GM10248 (cell line): ENCODE measurements around the gene METTL1.

Experiments
- CTCF ChIA-PET: fragments of 300-600 bp; sonication (Branson Sonifier 250); formaldehyde crosslinking; extraction: SDS; loops from one replicate; lab custom pipeline; 2021; ENCODE audit warnings: antibody characterized with exemption; lab: Yijun Ruan, JAX
- POLR2A ChIA-PET: fragments of 350-650 bp; sonication (Branson Sonifier 250); formaldehyde crosslinking; extraction: SDS; loops from one replicate; lab custom pipeline; 2020; ENCODE audit warnings: antibody characterized with exemption; lab: Yijun Ruan, JAX
- DNase-seq: peaks from one replicate; pipeline ENCODE4 v3.0.0; 2012; ENCODE audit errors: extremely low spot score
- TF ChIP-seq, protein P1 (sequence below): IDR thresholded peaks from 2 replicates; pipeline ENCODE4 v1.5.1; 2012; ENCODE audit warnings: mild to moderate bottlenecking, low read depth; ENCODE audit errors: extremely low read depth, missing control alignments, control extremely low read depth

METTL1 gene

DNA sequence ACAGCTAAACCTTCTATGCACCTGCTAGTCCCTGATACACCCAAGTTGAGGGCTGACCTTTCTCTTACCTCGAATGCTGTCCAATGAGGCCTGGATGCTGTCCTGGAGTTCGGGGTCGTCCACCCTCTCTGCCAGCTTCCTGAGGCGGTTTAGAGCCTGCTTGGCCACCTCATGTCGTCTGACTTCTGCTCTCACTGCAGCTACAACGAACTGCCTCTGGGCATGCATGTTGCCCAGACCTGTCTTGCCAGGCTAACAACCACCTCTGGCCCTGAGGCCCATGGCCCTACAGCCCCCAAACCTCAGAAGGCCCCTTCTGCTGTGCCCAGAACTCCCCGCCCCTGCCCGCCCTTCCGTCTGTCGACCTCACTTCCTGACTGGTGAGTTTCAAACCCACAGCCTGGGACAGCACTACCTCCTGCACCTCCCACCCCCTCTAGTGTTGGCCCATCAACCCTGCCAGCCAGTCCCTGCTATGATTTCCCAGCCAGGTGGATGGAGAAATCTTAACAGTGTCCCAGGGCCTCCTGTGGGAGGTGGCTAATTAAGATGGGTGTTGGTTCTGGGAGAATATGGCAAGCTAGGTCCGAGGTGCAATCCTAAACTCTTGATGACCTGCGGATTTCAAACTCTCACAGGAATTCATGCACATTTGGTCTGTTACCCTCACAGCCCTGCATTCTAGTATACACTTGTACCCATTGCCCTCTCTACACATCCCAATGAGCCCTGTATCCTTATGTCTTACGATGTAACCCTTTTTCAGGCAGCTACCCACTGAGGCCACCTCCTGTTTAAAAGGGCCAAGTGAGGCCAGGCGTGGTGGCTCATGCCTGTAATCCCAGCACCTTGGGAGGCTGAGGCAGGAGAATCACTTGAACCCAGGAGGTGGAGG is 29.8 kb downstream of the METTL1 start:
- peak; percentile 79 for DNase-seq
- CTCF ChIA-PET = interaction anchor here (1.1 to 2.9 kb wide), 12 partner anchors 8 to 283 kb away, joined by 3 to 19 read pairs (median 6); partner anchors contain the start of gene OS9
- POLR2A ChIA-PET = no interaction called here
- TF ChIP-seq, protein P1, sequence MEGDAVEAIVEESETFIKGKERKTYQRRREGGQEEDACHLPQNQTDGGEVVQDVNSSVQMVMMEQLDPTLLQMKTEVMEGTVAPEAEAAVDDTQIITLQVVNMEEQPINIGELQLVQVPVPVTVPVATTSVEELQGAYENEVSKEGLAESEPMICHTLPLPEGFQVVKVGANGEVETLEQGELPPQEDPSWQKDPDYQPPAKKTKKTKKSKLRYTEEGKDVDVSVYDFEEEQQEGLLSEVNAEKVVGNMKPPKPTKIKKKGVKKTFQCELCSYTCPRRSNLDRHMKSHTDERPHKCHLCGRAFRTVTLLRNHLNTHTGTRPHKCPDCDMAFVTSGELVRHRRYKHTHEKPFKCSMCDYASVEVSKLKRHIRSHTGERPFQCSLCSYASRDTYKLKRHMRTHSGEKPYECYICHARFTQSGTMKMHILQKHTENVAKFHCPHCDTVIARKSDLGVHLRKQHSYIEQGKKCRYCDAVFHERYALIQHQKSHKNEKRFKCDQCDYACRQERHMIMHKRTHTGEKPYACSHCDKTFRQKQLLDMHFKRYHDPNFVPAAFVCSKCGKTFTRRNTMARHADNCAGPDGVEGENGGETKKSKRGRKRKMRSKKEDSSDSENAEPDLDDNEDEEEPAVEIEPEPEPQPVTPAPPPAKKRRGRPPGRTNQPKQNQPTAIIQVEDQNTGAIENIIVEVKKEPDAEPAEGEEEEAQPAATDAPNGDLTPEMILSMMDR = peak; percentile 66

DNA sequence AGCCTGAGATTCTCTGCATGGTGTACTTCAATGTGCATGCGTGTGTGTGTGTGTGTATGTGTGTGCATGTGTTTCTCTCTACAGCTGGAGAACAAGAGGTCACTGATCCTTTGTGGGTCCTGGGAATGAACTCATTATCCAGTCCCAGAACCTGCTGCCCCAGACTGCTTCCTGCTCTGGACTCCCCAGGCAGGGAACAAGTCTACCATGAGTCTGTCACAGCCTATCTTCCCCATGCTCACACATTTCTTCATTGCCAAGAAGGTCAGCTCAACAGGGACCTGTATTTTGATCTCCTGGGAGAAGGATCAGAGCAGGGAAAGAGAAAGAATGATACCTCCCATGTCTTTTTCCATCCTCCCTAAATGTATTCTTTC is 30.5 kb downstream of the METTL1 start:
- TF ChIP-seq, protein P1 = no peak
- no peak for DNase-seq
- ChIA-PET CTCF (interaction anchor here (1.1 to 2.9 kb wide), 12 partner anchors 9 to 283 kb away, joined by 3 to 19 read pairs (median 6); partner anchors contain the start of gene OS9), POLR2A (no interaction called here)

DNA sequence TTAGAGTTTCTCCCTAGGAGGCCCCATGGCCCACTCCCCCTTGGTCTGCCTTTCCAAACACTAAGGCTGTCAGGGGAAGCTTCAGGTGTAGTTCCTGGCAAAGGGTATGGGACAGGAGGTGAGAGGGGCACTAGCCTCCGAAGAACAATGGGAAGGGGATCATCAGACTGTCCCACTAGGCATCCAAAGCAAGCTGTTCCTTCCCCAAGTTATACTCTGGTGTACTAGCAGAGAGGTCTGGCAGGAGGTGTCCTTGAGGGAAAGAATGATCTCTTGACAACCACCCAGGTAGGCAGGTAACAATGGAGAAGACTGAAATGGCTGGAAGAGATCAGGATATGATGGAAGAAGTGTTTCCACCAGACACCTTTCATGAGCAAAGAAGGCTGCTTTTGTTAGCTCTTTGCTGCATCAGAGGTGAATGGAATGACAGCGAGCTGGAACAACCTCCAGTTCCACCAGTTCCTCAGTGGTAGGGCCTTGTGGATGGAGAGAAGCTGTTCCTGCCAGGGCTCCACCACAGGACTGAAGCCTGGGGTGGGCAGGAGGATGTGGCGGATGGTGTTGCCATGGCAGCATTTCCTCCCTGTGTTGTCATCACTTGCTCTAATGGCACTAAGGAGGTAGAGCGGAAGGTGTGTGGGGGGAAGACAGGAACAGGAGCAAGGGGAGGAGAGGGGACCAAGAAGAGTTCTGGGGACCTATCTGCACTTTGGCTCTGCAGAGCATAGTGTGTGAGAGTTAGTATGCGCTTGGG is 31.1 kb downstream of the METTL1 start:
- TF ChIP-seq, protein P1 = no peak
- ChIA-PET POLR2A (no interaction called here), CTCF (interaction anchor here (1.1 to 2.9 kb wide), 13 partner anchors 9 to 282 kb away, joined by 3 to 19 read pairs (median 6); partner anchors contain the start of genes OS9 and TSFM)
- DNase-seq = peak; percentile 72

DNA sequence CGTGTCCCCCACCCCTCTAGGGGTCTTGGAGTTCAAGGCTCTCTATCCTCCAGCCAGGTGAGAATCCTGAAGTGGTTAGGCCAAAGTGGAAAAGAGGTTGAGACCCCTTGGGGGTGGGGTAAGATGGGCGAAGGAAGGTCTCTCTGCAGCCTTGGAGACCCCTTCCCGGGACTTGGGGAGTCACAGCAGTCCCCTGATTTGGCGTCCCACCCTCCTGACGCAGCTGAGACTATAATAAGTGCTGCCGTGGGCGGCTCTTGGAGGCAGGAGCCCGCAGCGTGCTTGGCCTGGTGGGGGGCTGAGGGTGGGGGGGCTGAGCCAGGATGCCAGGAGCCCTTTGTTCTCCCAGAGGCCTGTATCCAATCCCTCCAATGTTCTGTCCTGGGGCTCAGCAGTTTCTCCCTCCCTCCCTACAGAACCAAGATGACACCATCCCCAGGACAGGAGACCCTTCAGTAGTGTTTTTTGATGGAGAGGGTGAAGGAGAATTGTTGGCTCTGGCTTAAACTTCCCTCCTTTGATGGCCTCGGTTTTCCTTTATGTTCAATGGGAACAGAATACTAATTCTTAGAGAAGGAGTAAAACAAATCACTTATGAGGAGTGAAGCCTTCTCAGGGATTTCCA is 31.9 kb downstream of the METTL1 start:
- DNase-seq = no peak
- ChIA-PET POLR2A (no interaction called here), CTCF (interaction anchor here (1.1 to 2.9 kb wide), 5 partner anchors 10 to 157 kb away, joined by 3 to 19 read pairs (median 9); partner anchors contain the start of gene TSFM)
- TF ChIP-seq, protein P1 = no peak

DNA sequence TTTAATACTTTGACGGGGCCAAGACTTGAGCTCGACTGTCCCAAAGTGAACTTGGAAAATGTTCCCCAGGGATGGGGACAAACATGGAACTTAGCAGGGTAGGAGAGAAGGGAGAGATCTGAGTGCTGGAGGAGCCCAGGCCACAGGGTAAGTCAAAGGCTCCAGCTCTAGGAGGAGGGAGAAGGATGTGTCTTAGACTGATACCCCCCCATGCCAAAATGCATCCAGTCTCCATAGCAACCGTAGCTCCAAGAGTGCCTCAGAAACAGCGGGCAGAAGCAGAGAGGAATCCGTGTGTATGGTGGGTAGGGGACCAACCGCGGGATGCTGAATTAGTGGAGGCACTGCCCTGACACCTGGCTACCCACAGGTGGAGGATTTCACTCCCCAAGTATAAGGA is 32.5 kb downstream of the METTL1 start:
- TF ChIP-seq, protein P1 = no peak
- DNase-seq = no peak
- ChIA-PET CTCF (interaction anchor here (2.9 kb wide), 1 partner anchor 20 kb away, joined by 9 read pairs; no protein-coding TSS in a partner anchor), POLR2A (no interaction called here)
